ENCODE measurements around the gene CYP24A1. TPM values are rescaled to one million over a fixed set of nuclear protein-coding genes. Genes with fewer than 3 reads are reported as not detected.

The CYP24A1 gene
- total RNA-seq, 1 donor: 0.27 TPM

DNA sequence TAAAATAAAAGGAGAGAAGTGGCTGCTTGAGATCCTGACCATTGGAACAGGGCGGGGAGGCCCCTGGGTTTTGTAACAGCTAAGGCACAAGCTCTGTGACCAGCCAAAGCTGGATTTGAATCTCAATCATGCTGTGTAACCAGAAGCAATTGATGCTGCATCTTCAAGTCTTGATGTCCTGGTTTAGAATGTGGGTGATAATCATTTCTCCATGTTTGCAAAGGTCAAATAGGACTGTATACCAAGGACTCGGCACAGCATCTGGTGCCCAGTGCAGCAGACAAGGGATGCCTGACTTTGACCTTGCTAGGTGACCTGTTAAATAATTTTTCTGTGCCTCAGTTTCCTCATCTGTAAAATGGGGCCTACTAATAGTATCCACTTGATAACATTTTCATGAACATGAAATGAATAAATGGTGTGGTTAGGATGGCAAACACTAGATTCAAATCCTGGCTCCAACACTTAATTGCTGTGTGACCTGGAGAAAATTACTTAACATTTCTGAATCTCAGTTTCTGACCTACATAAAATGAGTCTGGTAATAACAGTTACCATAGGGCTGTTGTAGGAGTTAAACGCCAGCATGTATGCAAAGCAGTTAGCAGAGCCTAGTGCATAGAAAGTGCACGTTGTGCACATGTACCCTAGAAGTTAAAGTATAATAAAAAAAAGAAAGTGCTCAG, 57.1 kb downstream of the CYP24A1 start:
- DNase-seq (ENCODE audit: low read depth in 2 of 3, low spot score in 2 of 3): no peak

DNA sequence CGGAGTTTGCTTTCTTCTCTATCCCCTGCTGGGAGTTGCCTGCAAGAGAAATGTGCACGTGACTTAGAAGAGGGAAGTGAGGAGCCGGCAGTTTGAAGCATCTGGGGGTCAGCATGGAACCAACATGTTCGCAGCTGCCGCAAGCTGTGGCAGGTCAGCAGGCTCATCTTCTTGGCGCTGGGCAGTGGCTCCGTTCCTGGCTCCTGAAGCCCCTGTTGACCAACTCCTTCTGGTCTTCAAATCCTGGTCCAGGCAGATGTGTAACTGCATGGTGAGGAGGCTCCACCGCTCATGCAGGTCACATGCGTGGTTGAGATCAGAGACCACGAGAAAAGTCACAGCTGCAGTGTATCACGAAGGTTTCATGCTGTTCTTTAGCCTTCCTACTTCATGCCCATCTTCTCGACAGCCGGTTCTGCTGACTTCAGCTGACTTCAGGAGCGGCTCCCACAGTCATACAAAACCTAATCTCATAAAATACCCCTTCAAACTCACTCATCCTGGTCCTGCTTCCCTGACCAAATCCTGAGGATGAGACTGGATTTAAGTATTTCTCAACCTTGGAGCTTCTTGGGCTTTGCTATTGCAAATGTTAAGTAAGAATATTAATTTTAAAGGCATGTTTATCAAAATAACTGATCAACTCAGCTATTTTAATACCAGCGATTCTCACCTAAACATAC, 58.5 kb downstream of the CYP24A1 start:
- DNase-seq (ENCODE audit: low read depth in 2 of 3, low spot score in 2 of 3): no peak

GRCh38 chr20:54114109-54114508, 59.7 kb downstream of the CYP24A1 start:
- DNase-seq (ENCODE audit: low read depth in 2 of 3, low spot score in 2 of 3): no peak

DNA sequence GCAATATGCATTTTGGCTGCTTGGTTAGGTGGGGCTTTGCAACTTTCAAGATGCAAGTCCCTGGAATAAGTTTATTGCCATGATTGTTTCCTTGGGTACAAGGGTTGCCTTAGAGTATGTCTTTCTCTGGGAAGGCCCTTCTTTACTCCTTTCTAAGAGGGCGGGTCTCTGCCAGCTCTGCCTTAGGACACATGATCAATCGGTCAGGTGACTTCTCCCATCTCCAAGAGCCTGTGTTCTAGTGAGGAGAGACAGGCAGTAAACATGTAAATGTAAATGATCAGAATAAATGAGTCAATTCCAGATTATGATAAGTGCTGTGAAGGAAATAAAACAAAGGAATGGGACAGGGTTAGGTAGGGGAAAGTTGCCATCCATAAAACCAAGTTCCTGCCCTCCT, 60.2 kb downstream of the CYP24A1 start:
- DNase-seq (ENCODE audit: low read depth in 2 of 3, low spot score in 2 of 3): no peak

DNA sequence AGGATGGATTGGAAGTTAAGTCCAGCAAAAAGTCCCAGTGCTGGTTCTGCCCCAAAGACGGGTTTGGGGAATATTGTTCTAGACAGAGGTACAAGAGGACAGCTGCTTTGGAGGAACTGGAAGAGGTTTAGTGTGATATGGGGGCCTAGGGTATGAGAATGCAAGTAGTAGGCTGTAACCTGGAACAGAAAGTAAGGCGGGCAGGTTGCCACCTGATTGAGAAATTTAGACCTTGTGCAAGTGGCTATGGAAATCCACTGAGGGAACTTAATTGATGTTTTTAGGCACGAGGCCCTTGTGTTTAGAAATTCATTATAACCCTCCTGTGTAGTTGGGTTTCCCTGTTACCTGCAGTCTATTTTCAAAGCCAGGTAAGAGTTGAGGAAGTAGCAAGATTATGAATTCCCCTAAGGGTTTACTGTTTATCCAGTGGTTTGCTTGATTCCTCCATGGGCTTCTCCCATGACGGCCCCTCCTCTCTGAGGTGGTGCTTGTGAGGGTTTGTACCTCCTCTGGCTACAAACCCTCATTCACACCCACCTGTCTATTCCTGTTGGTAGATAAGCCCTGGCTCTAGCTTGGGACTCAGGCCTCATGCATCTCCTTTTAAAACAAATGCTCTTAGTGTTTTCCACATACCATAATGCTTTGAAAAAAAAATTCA, 61.4 kb downstream of the CYP24A1 start:
- DNase-seq (ENCODE audit: low read depth in 2 of 3, low spot score in 2 of 3): no peak

- no peak for DNase-seq (ENCODE audit: low read depth in 2 of 3, low spot score in 2 of 3)
Measured at GRCh38 chr20:54111460-54111859, 62.3 kb downstream of the CYP24A1 start.

DNA sequence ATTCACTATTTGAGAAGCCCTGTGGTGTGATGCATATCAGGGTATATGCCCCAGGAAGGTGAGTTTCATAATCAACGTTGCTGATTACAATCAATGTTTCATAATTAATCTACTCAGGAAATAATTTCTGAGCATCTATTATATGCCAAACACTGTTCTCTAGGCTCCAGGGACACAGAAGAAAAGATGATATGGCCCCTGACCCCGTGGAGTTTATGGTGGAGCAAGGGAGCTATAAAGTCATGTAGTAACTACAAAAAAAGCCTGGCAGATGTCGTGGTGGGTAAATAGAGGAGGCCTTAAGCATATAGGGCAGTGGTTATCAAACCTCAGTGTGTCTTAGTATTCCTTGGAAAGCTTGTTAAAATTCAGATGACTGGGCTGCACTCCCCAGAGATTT, 63.3 kb downstream of the CYP24A1 start:
- no peak for DNase-seq (ENCODE audit: low read depth in 2 of 3, low spot score in 2 of 3)

- no peak for DNase-seq (ENCODE audit: low read depth in 2 of 3, low spot score in 2 of 3)
Measured at GRCh38 chr20:54110041-54110440, 63.7 kb downstream of the CYP24A1 start.

- no peak for DNase-seq (ENCODE audit: low read depth in 2 of 3, low spot score in 2 of 3)
Measured at GRCh38 chr20:54108817-54109216, 65.0 kb downstream of the CYP24A1 start.

GRCh38 chr20:54108326-54108642, 65.5 kb downstream of the CYP24A1 start:
- DNase-seq (ENCODE audit: low read depth in 2 of 3, low spot score in 2 of 3): no peak

- DNase-seq (ENCODE audit: low read depth in 2 of 3, low spot score in 2 of 3): no peak
Measured at GRCh38 chr20:54107600-54108325, 66.0 kb downstream of the CYP24A1 start.

- DNase-seq (ENCODE audit: low read depth in 2 of 3, low spot score in 2 of 3): no peak
Measured at GRCh38 chr20:54107181-54107580, 66.6 kb downstream of the CYP24A1 start.

GRCh38 chr20:54106162-54106561, 67.6 kb downstream of the CYP24A1 start:
- no peak for DNase-seq (ENCODE audit: low read depth in 2 of 3, low spot score in 2 of 3)

DNA sequence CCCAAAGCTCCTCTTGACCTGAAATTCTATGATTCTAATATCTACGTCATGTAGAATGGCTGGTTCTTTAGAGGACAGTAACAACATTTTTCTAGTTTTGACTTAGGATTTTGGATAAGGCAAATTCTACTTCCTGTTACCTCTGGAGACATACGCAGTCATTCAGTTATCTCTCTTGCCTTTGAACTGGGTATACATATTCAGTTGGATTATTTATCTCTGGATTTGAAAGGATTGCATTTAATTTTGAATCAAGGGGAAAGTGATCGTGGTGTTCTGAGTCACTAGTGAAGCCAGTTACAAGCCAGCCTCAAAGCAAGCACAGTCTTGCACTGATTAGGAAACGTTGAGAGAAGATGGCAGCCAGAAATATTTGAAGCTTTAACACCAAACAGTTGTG, 68.1 kb downstream of the CYP24A1 start:
- no peak for DNase-seq (ENCODE audit: low read depth in 2 of 3, low spot score in 2 of 3)

GRCh38 chr20:54104781-54105180, 69.0 kb downstream of the CYP24A1 start:
- no peak for DNase-seq (ENCODE audit: low read depth in 2 of 3, low spot score in 2 of 3)

DNA sequence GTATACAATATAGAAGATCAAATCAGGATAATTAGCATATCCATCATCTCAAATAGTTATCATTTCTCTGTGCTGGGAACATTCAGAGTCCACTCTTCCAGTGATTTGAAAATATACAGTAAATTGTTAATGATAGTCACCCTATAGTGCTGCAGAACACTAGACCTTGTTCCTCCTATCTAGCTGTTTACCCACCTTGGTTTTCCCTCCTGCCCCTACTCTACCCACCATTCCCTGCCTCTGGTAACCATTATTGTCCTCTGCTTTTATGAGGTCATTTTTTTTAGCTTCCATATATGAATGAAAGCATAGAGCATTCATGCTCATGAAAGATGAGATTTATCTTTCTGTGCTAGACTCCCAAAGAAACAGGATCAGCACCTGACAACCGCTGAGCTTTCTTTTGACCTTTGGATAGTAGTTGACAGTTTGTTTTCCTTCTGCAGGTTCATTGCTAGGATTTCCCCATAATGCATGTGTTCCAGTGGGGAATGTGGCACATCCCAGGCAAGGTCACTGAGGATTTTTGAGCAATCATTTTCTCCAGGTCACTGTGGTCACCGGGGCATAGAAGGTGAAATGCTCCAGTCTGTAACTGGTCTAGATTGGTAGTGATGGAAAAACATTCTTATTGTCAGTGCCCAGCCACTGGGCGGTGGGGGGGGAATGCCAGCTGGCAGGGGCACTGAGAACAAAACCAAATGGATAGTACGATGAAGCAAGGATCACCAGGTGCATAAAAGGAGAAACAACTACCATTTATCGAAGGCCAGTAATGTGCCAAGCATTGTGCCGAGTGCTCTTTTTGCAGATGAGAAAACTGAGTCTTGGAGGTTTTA, 69.8 kb downstream of the CYP24A1 start:
- no peak for DNase-seq (ENCODE audit: low read depth in 2 of 3, low spot score in 2 of 3)

Other genes with a start within 250 kb of the CYP24A1 start
- not detected for gene BCAS1, start 103.4 kb downstream of the CYP24A1 start, total RNA-seq
- gene PFDN4, start 34.1 kb upstream of the CYP24A1 start, total RNA-seq: 7.8 TPM

Measured in hematopoietic multipotent progenitor cell (in vitro differentiated cells).